Anterior cingulate cortex (tissue), 58 donors: ENCODE measurements around the gene NBPF14.
"Not testable (repeated sequence)": the region's sequence is repeated elsewhere in the genome, so short reads cannot be mapped to it uniquely, and the experiment has no call there.

Experiments used
- DNase-seq, 58 donors: peaks; one replicate each; lab custom pipeline; 2025; lab: John Stamatoyannopoulos, UW

The NBPF14 gene

DNA sequence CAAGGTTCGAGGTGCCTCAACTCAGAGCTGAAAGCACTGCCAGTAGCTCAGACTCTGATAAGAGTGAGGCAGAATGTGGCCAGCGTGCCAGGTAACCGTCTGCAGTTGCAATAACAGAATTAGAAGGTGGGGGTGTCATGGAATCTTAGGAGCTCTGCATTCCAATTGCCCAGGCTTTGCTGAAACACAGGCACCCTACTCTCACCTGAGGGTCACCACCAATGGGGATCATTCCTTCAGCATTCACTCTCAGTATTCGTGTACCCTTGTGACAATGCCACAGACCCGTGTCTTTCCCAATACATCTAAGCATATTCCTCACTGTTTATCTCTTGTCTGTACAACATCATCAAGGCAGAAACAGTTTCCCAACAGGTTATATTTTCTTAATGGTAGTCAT lies at the start of gene NBPF14:
Gene NBPF14, minus strand, starts transcription at position 101 of the 400 bp plus-strand sequence. CDS start 294 bp downstream, outside the sequence.
- DNase-seq, result not testable (repeated sequence)

DNA sequence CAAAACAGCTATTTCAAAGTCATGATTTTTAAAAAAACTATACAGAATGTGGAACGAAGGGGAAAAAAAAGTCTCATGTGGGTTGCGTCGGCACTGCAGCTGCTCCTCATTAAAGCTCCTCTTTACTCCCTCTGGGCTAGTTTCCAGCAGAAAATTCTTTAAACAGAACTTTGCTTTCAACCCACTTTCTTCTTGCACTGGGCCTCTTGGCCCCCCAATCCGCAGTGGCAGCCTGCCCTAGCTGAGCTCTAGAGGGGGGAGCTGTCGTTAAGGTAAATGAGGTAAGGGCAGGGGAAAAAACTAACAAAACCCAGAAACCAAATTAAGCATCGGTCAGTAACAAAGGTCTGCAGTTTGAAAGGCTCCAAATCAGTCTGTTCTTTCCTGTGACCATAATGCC lies 29.6 kb upstream of the NBPF14 start:
- not testable (repeated sequence) for DNase-seq

GRCh38 chr1:148618216-148618615 lies 22.4 kb upstream of the NBPF14 start:
- not testable (repeated sequence) for DNase-seq

GRCh38 chr1:148605266-148605665 lies 9.5 kb upstream of the NBPF14 start:
- not testable (repeated sequence) for DNase-seq

GRCh38 chr1:148595360-148595759 lies 451 bp downstream of the NBPF14 start:
- not testable (repeated sequence) for DNase-seq

GRCh38 chr1:148591098-148591497 lies 4.7 kb downstream of the NBPF14 start:
- DNase-seq, result not testable (repeated sequence)

DNA sequence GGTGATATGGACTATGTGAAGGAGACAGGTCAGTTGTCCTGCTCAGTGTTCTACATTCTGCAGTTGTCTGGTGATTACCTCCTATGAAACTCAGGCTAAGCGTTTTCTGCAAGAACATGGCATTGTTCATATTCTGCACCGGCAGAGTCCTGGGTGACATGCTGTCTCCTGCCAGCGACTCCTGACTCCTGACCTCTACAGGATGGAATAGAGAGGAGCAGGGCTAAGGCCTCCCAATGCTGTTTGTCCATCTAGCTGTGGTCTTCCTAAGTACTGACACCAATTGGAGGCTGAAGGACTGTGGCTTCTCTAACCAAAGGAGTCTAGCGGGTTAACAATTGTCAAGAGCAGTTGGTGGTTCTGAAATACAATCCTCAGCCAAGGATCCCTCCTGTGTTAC lies 63.7 kb downstream of the NBPF14 start:
- DNase-seq, result not testable (repeated sequence)

GRCh38 chr1:148529101-148529567 lies 66.7 kb downstream of the NBPF14 start:
- peak in 15 of 58 donors; percentile 0 to 59 (median 3) for DNase-seq

DNA sequence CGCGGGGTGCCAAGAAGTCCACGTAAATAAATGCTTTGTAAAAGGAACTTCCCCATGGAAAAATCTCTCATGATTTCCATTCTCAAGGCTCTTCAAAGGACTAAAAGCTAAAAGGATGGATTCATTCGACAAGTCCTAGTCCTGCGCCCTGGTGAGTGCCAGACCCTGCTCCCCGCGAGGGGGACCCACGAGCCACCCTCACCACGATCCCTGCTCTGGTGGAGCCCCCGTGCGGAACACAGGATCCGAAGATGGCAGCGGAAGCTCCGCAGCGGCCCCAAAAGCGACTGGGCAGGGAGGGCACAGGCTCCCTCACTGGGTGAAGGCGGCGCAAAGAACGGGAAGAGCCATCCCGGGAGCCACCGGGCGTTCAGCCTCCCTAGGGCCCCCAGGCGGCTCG lies 67.2 kb downstream of the NBPF14 start:
- not testable (repeated sequence) for DNase-seq

DNA sequence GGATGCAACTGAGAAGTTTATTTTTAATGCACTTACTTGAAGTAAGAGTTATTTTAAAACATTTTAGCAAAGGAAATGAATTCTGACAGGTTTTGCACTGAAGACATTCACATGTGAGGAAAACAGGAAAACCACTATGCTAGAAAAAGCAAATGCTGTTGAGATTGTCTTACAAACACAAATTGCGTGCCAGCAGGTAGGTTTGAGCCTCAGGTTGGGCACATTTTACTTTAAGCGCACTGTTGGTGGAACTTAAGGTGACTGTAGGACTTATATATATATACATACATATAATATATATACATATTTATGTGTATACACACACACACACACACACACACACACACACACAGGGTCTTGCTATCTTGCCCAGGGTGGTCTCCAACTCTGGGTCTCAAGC lies 69.2 kb downstream of the NBPF14 start:
- not testable (repeated sequence) for DNase-seq

GRCh38 chr1:148523205-148524144 lies 72.3 kb downstream of the NBPF14 start:
- DNase-seq, result not testable (repeated sequence)

- peak in 56 of 58 donors; percentile 3 to 89 (median 71) for DNase-seq
Measured at GRCh38 chr1:148522561-148523204, 73.1 kb downstream of the NBPF14 start.

DNA sequence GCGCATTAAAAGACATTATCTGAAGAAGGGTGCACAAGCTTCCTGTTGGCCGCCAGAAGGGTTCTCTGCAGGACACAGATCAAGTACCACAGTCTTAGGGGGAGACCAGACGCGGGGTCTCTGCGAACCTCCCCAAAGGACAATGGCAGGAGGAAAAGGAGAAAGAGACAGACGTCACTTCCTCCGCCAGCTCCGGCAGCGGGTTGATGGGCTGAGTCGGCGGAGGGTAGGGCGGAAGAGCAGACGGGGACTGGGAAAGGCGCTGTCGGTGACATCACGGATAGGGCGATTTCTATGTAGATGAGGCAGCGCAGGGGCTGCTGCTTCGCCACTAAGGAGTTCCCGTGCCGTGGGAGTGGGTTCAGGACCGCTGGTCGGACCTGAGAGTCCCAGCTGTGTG lies 73.7 kb downstream of the NBPF14 start:
- DNase-seq, result peak in 55 of 58 donors; percentile 6 to 87 (median 70)

GRCh38 chr1:148514310-148514709 lies 81.5 kb downstream of the NBPF14 start:
- DNase-seq, result not testable (repeated sequence)

DNA sequence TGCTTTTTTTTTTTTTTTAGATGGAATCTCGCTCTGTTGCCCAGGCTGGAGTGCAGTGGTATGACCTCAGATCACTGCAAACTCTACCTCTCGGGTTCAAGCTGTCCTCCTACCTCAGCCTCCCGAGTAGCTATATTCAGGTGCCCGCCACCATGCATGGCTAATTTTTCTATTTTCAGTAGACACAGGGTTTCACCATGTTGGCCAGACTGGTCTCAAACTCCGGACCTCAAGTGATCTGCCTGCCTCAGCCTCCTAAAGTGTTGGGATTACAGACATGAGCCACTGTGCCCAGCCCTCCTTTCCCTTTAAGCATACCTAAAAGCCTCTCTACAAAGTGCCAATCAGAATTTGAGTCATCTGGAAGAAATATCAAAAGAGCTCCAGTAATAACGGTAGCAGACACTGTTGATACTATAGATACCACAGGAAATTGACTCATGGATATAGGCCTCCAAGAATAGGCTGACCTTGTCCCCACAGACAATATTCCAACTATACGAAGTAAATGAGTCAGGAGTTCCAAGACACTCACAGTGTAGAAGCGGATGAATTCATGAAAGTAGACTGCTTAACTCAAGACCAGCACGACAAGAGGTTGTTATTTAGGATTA lies 83.1 kb downstream of the NBPF14 start:
- not testable (repeated sequence) for DNase-seq

DNA sequence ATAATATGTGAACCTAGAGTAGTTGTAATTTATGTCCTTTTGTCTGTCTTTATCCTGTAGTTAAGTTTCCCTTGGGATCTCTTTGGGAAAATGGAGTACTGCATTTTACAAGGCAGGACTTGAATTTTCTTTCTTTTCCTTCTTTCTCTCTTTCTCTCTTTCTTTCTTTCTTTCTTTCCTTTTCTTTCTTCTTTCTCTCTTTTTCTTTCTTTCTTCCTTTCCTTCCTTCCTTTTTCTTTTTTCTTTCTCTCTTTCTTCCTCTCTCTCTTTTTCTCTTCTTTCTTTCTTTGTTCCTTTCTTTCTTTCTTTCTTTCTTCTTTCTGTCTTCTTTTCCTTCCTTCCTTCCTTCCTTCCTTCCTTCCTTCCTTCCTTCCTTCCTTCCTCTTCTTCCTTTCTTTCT lies 101.9 kb downstream of the NBPF14 start:
- not testable (repeated sequence) for DNase-seq

GRCh38 chr1:148483029-148483428 lies 112.8 kb downstream of the NBPF14 start, which contains the start of gene PPIAL4G:
Gene PPIAL4G, minus strand, starts transcription at chr1:148483302. Its CDS starts 50 bp downstream, at chr1:148483252.
- not testable (repeated sequence) for DNase-seq
